ENCODE data around the gene ESCO1. TPM values are rescaled to one million over a fixed set of nuclear protein-coding genes. Genes with fewer than 3 reads are reported as not detected.

ESCO1 gene
- polyA plus RNA-seq, 1 donor from 2014 or later, result 11.4 TPM

DNA sequence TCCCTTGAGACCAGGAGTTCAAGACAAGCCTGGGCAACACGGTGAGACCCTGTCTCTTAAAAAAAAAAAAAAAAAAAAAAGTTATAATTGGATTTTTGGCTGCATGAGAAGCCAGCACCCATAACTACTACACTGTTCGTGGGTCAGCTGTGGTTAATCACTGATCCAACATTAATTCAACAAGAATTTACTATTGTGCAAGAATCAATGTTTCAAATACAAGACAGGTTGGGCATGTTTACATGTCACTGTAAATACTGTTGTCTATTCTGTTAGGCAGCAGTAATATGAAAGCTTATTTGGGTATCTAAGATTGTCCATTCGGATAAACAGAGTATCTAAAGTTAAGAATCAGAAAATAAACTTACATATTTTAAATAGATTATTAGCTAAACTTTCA is 62.3 kb downstream of the ESCO1 start:
- H3K4me3 Mint-ChIP-seq, result no peak overlapping the region
- peaks cover 0 to 5% (median 0%) of the 10 kb centered on the region in 3 donors for H3K4me1 Mint-ChIP-seq
- H3K27me3 Mint-ChIP-seq, result no peaks in the 10 kb centered on the region
- no peak overlapping the region for H3K27ac Mint-ChIP-seq
- H3K9me3 Mint-ChIP-seq, result no peaks in the 10 kb centered on the region
- H3K36me3 Mint-ChIP-seq, result peaks cover 7% of the 10 kb centered on the region

DNA sequence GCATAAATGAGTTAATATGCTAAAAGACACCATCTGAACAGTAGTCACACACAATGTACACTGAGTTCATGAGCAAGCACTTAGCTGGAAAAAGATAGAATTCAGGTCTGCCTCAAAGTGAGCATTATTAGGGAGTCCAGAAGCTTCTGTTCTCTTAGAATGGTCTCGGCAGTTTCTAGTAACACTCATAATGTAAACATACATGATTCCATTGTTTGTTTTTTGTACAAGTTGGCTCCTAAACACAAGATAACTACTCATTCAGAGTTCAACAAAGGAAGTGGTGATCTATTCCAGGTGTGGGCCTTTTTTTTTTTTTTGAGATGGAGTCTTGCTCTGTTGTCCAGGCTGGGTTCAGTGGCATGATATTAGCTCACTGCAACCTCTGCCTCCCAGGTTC is 66.2 kb downstream of the ESCO1 start:
- Mint-ChIP-seq H3K36me3 (peaks cover 13% of the 10 kb centered on the region), H3K4me3 (no peak overlapping the region), H3K9me3 (no peaks in the 10 kb centered on the region), H3K27me3 (no peaks in the 10 kb centered on the region), H3K27ac (peak overlapping the region in 1 of 3 donors; percentile 47), H3K4me1 (no peaks in the 10 kb centered on the region)

DNA sequence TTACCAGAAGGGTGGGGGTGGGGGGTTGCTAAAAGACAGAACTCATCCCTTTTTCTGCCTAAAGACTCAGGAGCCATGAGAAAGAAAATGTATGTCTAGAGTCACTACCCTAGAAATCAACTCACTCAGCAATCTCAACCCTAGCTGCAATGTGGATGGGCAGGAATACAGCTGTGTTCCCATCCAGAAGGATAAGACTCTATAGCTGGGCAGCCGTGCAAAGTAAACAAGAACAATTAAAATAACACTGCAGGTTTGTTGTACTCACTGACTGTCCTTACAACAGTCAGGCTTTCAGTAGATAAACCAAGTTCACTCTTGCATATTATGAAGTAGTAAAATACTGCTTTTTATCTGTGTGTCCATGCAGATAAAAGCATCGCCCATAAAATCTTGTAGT is 74.0 kb downstream of the ESCO1 start:
- no peaks in the 10 kb centered on the region for H3K4me1 Mint-ChIP-seq
- no peaks in the 10 kb centered on the region for H3K9me3 Mint-ChIP-seq
- no peak overlapping the region for H3K4me3 Mint-ChIP-seq
- H3K27me3 Mint-ChIP-seq, result no peaks in the 10 kb centered on the region
- peaks cover 22% of the 10 kb centered on the region for H3K36me3 Mint-ChIP-seq
- H3K27ac Mint-ChIP-seq, result no peak overlapping the region

- Mint-ChIP-seq H3K4me3 (no peak overlapping the region), H3K27me3 (no peaks in the 10 kb centered on the region), H3K4me1 (no peaks in the 10 kb centered on the region), H3K36me3 (peaks cover 24% of the 10 kb centered on the region), H3K9me3 (no peaks in the 10 kb centered on the region), H3K27ac (peak overlapping the region in 1 of 3 donors; percentile 19)
Measured at GRCh38 chr18:21525916-21526315, 74.6 kb downstream of the ESCO1 start.

GRCh38 chr18:21522530-21522929 is 78.0 kb downstream of the ESCO1 start:
- H3K9me3 Mint-ChIP-seq, result no peaks in the 10 kb centered on the region
- peaks cover 29% of the 10 kb centered on the region for H3K36me3 Mint-ChIP-seq
- peaks cover 0 to 2% (median 0%) of the 10 kb centered on the region in 3 donors for H3K4me1 Mint-ChIP-seq
- no peak overlapping the region for H3K4me3 Mint-ChIP-seq
- H3K27me3 Mint-ChIP-seq, result no peaks in the 10 kb centered on the region
- H3K27ac Mint-ChIP-seq, result no peak overlapping the region

GRCh38 chr18:21513741-21514140 is 86.8 kb downstream of the ESCO1 start:
- Mint-ChIP-seq H3K9me3 (peaks cover 0 to 6% (median 4%) of the 10 kb centered on the region in 3 donors), H3K4me3 (no peak overlapping the region), H3K27me3 (no peaks in the 10 kb centered on the region), H3K4me1 (peaks cover 0 to 2% (median 0%) of the 10 kb centered on the region in 3 donors), H3K36me3 (peaks cover 11% of the 10 kb centered on the region), H3K27ac (peak overlapping the region in 2 of 3 donors; percentile 65 to 77)

DNA sequence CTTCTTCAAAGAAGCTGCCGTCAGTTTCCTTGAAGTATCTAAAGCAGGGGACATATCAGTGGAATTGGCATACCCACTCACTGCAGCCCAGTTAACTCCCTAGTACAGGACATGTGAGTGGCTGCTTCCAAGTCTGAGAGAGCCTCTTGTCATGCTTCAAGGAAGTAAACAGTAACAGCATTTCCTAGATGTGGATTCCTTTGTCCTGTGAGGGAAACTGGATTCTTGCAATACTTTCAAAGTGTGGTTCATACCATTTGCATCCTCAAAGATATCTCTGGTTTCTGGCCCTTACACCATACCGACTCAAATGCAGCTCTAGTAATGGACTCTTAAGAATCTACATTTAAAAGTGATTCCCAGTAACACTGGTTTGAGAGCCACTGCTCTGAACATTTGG is 87.2 kb downstream of the ESCO1 start:
- H3K27ac Mint-ChIP-seq, result no peak overlapping the region
- peaks cover 0 to 6% (median 4%) of the 10 kb centered on the region in 3 donors for H3K9me3 Mint-ChIP-seq
- peaks cover 11% of the 10 kb centered on the region for H3K36me3 Mint-ChIP-seq
- no peak overlapping the region for H3K4me3 Mint-ChIP-seq
- H3K4me1 Mint-ChIP-seq, result peaks cover 0 to 2% (median 0%) of the 10 kb centered on the region in 3 donors
- no peaks in the 10 kb centered on the region for H3K27me3 Mint-ChIP-seq

DNA sequence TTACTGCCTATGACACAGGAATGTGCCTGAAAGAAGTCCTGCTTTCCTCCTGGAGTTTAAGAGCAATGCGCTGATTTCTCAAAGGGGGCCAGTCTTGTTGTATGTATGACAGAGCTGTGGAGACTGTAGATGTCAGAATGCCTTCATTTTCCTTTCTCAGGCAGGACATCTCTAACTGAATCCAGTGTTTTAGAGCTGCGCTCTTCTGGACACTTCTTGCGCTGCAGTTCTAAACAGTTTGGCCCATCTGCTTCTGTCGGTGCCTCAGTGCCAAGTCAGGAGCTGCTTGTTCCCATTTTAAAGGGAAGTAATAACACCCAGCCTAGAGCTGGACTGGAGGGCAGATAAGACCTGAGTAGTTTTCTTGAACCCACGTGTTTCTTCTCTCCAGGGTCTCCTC is 91.4 kb downstream of the ESCO1 start:
- Mint-ChIP-seq H3K4me1 (no peaks in the 10 kb centered on the region), H3K36me3 (peaks cover 7% of the 10 kb centered on the region), H3K9me3 (peaks cover 0 to 6% (median 4%) of the 10 kb centered on the region in 3 donors), H3K4me3 (no peak overlapping the region), H3K27me3 (no peaks in the 10 kb centered on the region), H3K27ac (no peak overlapping the region)

DNA sequence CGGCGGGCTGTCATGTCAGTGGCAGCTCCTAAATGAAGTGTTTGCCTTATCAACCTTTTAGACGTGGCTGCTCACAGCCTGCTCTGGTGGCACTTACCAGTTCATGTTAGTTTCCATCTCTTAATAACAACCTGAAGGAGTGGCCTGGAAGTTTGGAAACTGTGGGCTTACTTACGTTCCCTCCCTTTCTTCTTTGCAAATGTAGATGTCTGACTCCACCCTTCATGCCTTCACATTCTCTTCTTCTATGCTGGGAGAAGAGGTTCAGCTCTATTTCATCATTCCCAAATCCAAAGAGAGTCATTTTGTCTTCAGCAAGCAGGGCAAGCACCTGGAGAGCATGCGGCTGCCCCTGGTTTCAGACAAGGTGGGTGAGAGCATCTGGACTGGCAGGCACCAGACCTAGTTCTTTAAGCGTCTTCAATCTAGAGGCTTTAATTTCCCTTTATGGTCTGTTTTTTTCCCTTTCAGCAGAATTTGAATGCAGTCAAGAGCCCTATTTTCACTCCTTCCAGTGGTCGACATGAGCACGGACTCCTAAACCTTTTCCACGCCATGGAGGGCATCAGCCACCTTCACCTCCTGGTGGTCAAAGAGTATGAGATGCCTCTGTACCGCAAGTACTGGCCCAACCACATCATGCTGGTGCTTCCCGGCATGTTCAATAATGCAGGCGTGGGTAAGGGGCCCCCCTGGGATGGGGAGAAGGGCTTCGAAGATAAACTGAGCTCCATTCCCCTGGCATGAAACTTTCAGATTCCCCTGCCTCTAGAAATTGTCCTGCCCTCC is 92.4 kb downstream of the ESCO1 start:
- Mint-ChIP-seq H3K9me3 (peaks cover 0 to 6% (median 4%) of the 10 kb centered on the region in 3 donors), H3K4me1 (no peaks in the 10 kb centered on the region), H3K36me3 (peaks cover 3% of the 10 kb centered on the region), H3K27me3 (no peaks in the 10 kb centered on the region), H3K4me3 (no peak overlapping the region), H3K27ac (no peak overlapping the region)

DNA sequence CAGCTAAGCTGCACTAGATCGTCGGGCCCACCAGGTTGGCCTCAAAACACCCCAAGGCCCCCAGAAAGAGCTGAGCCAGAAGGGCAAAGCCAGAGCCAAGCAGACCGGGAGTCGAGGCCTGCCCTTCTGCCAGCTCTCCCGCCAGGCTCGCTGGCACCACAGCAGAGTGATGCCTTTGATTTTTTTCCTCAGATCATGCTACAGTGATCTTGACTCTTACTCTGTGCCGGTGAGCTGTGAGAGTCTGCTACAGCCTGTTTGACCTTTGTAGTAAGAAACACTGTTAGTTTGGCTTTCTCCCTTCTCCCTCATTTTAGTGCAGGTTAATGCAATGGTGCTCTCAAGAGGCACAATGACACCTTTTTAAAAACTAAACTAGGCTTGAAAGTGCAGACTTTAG is 97.8 kb downstream of the ESCO1 start:
- Mint-ChIP-seq H3K9me3 (no peaks in the 10 kb centered on the region), H3K36me3 (no peaks in the 10 kb centered on the region), H3K4me3 (no peak overlapping the region), H3K27me3 (no peaks in the 10 kb centered on the region), H3K4me1 (no peaks in the 10 kb centered on the region), H3K27ac (no peak overlapping the region)

DNA sequence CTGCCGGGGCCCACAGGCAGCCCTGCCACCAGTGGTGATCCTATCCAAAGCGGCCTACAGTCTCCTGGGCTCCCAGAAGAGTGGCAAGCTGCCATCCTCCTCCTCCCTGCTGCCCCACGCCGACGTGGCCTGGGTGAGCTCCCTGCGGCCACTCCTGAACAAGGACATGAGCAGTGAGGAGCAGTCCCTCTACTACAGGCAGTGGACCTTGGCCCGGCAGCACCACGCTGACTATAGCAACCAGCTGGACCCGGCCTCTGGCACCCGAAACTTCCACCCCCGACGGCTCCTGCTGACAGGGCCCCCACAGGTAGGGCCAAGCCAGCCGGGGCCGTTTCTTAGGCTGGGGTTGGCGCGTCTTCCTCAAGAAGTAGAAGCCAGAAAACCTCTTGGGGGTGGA is 100.5 kb downstream of the ESCO1 start:
- Mint-ChIP-seq H3K4me1 (no peaks in the 10 kb centered on the region), H3K4me3 (no peak overlapping the region), H3K9me3 (no peaks in the 10 kb centered on the region), H3K27ac (no peak overlapping the region), H3K36me3 (no peaks in the 10 kb centered on the region), H3K27me3 (no peaks in the 10 kb centered on the region)

DNA sequence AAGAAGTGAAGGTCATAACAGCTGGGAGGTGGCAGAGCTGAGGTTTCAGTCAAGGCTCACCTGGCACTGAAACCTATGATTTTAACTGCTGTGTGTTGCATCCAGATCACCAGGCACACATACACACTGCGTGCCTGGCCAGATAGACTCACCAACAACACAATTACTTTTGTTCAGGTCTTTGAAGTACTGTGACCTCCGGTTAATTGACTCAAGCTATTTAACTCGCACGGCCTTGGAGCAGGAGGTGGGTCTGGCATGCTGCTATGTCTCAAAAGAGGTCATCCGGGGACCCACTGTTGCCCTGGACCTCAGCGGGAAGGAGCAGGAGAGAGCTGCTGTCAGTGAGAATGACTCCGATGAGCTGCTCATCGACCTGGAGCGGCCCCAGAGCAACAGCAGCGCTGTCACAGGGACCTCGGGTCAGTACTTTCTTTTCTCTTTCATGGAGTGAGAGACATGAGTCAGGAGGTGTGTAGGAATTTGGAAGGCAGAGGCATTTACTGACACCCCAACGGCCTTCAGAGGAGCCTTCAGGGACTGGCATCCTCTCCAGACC is 104.1 kb downstream of the ESCO1 start:
- no peak overlapping the region for H3K4me3 Mint-ChIP-seq

GRCh38 chr18:21490748-21491147 is 109.8 kb downstream of the ESCO1 start:
- Mint-ChIP-seq H3K4me1 (peaks cover 0 to 1% (median 0%) of the 10 kb centered on the region in 3 donors), H3K9me3 (no peaks in the 10 kb centered on the region), H3K4me3 (no peak overlapping the region), H3K27ac (peak overlapping the region in 1 of 3 donors; percentile 62), H3K27me3 (peaks cover 3% of the 10 kb centered on the region), H3K36me3 (no peaks in the 10 kb centered on the region)

More for the DNA sequence above, 104.1 kb downstream of the ESCO1 start:
- no peaks in the 10 kb centered on the region for H3K9me3 Mint-ChIP-seq
- H3K27me3 Mint-ChIP-seq, result peaks cover 3% of the 10 kb centered on the region
- H3K27ac Mint-ChIP-seq, result no peak overlapping the region
- no peaks in the 10 kb centered on the region for H3K4me1 Mint-ChIP-seq
- H3K36me3 Mint-ChIP-seq, result no peaks in the 10 kb centered on the region

GRCh38 chr18:21489919-21490495 is 110.5 kb downstream of the ESCO1 start:
- Mint-ChIP-seq H3K27ac (peak overlapping the region in 1 of 3 donors; percentile 62), H3K27me3 (peaks cover 9% of the 10 kb centered on the region), H3K36me3 (no peaks in the 10 kb centered on the region), H3K4me1 (peaks cover 0 to 1% (median 0%) of the 10 kb centered on the region in 3 donors), H3K4me3 (no peak overlapping the region), H3K9me3 (no peaks in the 10 kb centered on the region)

DNA sequence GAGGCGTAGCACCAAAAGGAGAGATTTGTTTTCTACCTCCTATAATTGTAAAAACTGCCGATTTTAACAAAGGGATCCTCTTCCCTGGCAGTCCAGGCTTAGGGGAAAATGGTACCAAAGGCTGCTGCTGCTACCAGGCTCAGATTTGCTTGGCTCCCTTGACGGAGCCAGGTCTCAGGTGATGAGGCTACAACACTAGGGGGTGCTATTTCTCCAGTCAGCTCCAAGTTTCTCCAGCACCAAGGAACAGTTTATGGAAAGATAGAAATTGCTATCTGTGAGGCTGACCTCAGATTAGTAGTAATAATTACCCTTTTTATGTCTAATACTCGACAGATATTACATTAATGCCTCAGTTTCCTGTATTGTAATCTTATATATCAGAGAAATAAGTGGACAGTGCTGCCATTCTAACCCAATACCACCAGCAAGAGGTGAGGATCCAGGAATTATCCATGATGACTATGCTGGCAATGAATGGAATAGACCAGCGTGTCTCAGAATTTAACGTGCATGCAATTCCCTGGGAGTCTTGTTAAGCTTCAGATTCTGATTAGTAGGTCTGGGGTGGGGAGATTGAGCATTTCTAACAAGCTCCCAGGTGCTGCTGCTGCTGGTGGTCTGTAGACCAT is 111.3 kb downstream of the ESCO1 start:
- Mint-ChIP-seq H3K36me3 (no peaks in the 10 kb centered on the region), H3K27ac (no peak overlapping the region), H3K27me3 (peaks cover 9% of the 10 kb centered on the region), H3K4me1 (peaks cover 0 to 1% (median 0%) of the 10 kb centered on the region in 3 donors), H3K4me3 (no peak overlapping the region), H3K9me3 (no peaks in the 10 kb centered on the region)

Measured in IgD-negative memory B cell (primary cell).